T1000 (cell line): ENCODE data around the gene DDX46.
"Not testable (repeated sequence)": the region's sequence is repeated elsewhere in the genome, so short reads cannot be mapped to it uniquely, and the experiment has no call there.

Experiments
- DNase-seq: peaks from one replicate; lab custom pipeline; 2025; ENCODE audit warnings: mixed read lengths; lab: John Stamatoyannopoulos, UW

The DDX46 gene

GRCh38 chr5:134784946-134785620 lies 26.5 kb downstream of the DDX46 start:
- no peak for DNase-seq

DNA sequence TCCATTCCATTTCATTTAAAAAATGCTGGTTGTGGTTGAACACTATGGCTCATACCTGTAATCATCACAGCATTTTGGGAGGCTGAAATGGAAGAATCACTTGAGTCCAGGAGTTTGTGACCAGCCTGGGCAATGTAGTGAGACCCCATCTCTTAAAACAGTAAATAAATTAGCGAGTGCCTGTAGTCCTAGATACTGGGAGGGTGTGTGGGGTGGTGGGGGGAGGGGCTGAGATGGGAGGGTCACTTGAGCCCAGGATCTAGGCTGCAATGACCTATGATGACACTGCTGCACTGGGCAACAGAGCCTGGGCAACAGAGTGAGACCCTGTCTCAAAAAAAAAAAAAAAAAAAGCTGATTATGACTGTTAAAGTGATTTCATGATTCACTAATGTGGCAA lies 29.1 kb downstream of the DDX46 start:
- no peak for DNase-seq

DNA sequence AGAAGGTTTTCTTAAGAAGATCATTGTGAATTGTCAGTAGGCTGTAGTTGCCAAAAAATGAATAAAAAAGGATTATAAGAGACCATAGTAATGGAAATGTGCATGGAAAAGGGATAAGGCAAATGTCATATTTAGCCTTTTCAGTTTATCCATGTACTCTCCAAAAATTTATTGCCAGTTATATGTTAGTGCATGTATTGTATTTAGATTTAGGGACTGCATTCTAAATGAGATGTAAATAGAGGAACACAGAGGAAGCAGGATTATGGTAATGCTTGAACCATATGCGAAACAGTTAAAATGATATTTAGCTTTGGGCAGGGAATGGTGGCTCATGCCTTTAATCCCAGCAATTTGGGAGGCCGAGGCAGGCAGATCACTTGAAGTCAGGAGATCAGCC lies 33.0 kb downstream of the DDX46 start:
- DNase-seq, result no peak

GRCh38 chr5:134792286-134792685 lies 33.7 kb downstream of the DDX46 start:
- no peak for DNase-seq

DNA sequence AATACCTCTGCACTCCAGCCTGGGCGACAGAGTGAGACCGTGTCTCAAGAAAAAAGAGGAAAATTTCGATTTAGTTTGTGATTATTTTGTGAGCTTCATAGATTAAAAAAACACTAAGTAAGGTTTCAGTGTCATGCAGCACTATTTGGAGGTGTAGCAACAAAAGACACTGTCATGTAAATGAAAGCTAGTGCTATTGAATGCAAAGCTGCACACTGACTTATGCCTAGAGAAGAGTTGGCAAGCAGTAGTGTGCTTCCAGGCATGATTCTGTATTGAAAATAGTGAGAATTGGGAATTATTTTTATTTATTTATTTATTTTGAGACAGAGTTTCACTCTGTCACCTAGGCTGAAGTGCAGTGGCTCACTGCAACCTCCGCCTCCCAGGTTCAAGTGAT lies 34.5 kb downstream of the DDX46 start:
- no peak for DNase-seq

DNA sequence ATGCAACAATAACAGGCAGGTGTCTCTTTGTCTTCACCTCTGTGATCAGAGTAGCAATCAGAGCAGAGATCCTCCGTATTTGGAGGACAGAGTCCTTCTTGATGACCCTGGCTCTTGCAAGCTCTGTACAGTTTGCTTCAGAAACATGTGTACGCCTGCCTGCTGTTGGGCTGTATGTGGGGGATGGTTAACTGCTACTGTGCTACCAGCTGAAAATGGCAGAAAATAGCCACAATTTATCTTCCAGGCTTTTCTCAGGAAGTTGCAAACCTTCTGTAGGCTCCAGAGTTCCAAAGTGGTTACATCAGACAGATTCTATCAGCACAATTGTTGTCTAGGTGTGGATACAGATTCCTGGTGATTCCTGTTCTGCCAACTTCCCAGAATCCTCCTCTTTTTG lies 35.5 kb downstream of the DDX46 start:
- no peak for DNase-seq

- DNase-seq, result no peak
These were observed 36.2 kb downstream of the DDX46 start for GRCh38 chr5:134794819-134795218.

- DNase-seq, result no peak
These were observed 39.9 kb downstream of the DDX46 start for GRCh38 chr5:134798468-134798867.

- no peak for DNase-seq
These were observed 45.2 kb downstream of the DDX46 start for GRCh38 chr5:134803821-134804220.

GRCh38 chr5:134813407-134813806 lies 54.8 kb downstream of the DDX46 start:
- no peak for DNase-seq

GRCh38 chr5:134813827-134814226 lies 55.2 kb downstream of the DDX46 start:
- no peak for DNase-seq

DNA sequence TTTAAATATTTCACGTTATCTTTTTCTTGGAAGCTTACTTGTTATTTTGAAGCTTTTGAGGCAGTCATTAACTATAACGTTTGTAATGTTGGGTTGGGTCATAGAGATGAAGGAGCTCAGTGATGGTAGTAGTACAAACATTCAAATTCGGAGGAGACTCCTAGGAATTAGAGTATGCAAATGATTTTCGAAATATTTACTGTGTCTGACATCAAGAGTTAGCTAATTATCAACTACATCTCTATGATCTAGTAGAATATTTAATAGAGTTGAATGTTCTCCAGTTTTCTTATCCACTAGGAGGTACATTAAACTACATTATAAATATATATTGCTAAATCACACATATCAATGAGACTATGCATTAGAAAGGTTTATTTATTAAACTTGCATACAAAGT lies 58.4 kb downstream of the DDX46 start:
- no peak for DNase-seq

DNA sequence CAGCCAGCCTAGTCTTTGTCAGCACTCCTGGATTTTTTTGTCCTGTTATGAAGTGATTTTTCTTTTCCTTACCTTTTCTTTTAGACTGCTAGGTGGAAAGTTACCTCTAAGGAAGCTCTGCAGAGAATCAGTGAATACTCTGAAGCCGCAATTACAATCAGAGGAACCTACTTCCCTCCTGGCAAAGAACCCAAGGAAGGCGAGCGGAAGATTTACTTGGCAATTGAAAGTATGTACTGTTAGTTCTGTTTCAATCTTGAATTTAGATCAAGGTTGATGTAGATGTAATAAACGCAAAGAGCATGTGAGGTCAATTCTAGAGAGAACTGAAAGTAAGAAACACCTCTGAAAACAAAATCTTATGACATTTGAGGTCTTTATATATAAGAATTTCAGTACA lies 60.2 kb downstream of the DDX46 start:
- DNase-seq, result no peak

DNA sequence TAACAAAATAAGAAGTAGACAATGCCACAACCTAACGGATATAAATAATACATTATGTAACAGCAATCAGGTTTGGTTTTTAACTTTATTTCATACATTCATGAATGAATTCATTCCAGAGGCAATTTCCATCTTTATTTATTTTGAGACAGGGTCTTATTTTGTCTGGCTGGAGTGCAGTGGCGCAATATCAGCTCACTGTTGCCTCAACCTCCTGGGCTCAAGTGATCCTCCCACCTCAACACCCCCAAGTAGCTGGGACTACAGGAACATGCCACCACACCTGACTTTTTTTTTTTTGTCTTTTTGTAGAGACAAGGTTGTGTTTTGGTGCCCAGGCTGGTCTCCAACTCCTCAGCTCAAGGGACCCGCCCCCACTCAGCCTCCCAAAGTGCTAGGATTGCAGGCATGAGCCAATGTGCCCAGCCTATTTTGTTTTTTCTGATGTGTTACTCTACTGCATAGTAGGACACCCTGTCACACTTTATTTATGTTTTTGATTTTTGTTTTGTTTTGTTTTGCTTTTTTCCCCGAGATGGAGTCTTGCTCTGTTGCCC lies 60.9 kb downstream of the DDX46 start:
- no peak for DNase-seq

DNA sequence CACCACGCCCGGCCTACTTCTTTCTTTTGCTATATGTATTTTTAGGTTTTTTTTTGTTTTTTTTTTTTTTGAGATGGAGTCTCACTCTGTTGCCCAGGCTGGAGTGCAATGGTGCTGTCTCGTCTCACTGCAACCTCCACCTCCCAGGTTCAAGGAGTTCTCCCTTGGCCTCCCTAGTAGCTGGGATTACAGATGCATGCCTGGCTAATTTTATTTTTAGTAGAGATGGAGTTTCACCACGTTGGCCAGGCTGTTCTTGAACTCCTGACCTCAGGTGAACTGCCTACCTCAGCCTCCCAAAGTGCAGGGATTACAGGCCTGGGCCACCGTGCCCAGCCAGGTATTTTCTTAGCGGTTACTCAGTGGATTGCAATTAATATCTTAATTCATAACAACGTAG lies 63.3 kb downstream of the DDX46 start:
- DNase-seq, result no peak

DNA sequence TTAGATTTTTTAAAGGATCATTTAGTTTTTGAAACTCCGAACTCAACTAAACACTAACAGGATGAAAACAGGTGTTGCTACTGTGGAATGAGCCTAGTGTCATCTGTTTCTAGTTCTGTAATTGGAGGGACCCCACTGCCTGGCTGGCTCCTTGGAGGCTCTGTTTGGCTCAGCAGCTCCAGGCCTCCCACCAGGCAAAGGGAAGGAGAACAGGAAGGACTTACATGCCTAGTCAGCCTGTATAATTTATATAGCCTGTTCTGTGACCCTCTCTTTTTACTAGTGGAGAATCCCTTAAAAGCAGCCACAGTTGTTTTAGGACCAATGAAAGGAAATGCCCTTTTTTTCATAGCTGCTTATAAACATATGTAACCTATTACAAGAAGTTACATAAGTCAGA lies 66.1 kb downstream of the DDX46 start:
- no peak for DNase-seq

DNA sequence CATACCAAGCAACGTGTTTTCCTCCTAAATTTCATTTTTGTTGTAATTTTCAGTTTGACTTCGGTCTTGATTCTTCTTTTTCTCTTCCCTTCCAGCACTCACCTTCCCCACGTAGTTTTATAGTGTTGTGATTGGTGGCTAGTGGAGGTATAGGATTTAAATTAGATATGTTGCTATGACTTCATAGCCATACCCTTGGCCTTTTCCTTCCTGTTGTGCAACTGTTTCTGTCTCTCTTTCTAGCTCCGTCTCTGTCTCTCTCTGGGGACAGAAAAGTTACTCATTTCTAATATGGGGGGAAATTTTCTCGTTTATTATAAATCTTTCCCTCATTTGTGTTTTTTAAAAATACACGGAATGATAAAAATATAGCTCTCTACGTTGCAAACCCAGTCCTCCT lies 66.6 kb downstream of the DDX46 start:
- no peak for DNase-seq

DNA sequence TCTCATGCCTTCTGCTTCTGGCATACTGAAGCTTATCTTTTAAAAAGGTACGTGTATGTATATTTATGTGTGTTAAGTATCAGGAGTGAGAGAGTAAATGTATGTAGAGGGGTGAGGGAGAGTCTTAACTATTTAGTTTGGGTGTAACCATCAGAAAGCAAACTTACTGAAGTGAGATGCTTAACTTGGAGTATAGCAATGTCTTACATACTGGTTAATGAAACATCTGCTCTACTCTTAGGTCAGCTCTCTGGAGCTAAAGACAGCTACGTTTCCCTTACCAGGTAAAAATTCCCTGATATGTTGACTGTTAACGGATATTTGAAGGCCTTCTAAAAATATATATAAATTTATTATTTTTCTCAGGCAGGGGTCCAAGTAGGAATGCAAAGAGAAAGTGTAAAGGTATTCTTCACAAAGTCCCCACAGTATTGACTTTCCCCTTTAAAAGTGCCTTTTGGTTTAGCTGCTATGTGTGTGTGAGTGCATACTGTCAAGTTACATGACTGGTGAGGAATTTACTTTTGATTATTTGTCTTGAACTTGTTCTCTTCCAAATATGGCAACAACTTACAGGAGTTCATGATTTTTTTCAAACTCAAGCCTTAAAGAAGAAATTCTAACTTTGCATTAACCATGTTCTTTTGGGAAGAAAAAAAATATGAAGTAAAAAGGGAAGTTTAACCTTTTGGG lies 74.9 kb downstream of the DDX46 start:
- DNase-seq, result no peak

- DNase-seq, result no peak
These were observed 77.0 kb downstream of the DDX46 start for GRCh38 chr5:134835623-134836022.

DNA sequence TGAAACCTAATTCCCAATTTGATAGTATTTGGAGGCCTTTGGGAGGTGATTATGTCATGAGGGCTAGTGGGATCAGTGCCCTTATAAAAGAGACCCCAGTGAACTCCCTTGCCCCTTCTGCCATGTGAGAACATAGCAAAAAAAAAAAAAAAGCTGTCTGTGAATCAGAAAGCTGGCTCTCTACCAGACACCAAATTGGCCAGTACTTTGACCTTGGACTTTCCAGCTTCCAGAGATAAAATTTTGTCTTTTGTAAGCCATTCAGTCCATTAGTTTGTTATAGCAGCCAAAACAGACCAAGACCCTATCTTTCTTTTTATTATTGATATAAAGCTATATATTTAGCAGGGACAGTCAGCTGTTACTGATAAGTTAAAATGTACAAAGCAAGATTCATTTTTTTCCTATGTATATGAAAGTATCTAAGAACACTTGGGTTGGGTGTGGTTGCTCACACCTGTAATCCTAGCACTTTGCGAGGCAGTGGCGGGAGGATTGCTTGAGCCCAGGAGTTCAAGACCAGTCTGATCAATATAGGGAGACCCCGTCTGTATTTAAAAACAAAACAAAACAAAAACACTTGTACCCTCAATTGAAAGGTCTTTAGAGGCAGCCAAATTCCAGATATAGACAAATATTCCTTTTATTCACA lies 79.1 kb downstream of the DDX46 start:
- DNase-seq, result no peak

- DNase-seq, result not testable (repeated sequence)
These were observed 79.8 kb downstream of the DDX46 start for GRCh38 chr5:134838361-134838760.

GRCh38 chr5:134840811-134841210 lies 82.2 kb downstream of the DDX46 start:
- no peak for DNase-seq

GRCh38 chr5:134844252-134844651 lies 85.7 kb downstream of the DDX46 start:
- DNase-seq, result no peak
